CD14-positive monocyte (primary cell): Measurements from ENCODE around the gene PUSL1. TPM values are rescaled to one million over a fixed set of nuclear protein-coding genes. Genes with fewer than 3 reads are reported as not detected.

ENCODE experiments used
- DNase-seq, 3 donors: peaks; one replicate each; pipeline ENCODE4 v3.0.0-alpha.2; 2011 to 2022
- H2AFZ ChIP-seq: 2 replicates; pipeline ENCODE4 v1.6.0; 2012; ENCODE audit warnings: mild to moderate bottlenecking, low read depth, low read length, inconsistent platforms; ENCODE audit not compliant: insufficient read depth, poor library complexity, severe bottlenecking
- H3K27ac ChIP-seq, 2 donors: 1 replicate in 1 of 2; 2 replicates in 1 of 2; pipeline ENCODE4 v1.5.1; 2012 to 2013; ENCODE audit warnings: low read length in 2 of 2, control low read depth in 1 of 2, inconsistent platforms in 1 of 2, low read depth in 1 of 2, mild to moderate bottlenecking in 1 of 2
- H3K27me3 ChIP-seq, 2 donors: one replicate each; pipeline versions ENCODE4 v1.6.0 to v1.6.1; 2011 to 2013; ENCODE audit warnings: low read length in 2 of 2; ENCODE audit not compliant: control insufficient read depth in 2 of 2, insufficient read depth in 2 of 2
- H3K36me3 ChIP-seq, 2 donors: replicated peaks in 1 of 2; 1 replicate in 1 of 2; 2 replicates in 1 of 2; pipeline versions ENCODE4 v1.5.1 to v1.6.1; 2012 to 2013; ENCODE audit warnings: low read length in 2 of 2, control low read depth in 1 of 2, inconsistent platforms in 1 of 2, mild to moderate bottlenecking in 1 of 2; ENCODE audit not compliant: insufficient read depth in 2 of 2, control insufficient read depth in 1 of 2
- H3K4me1 ChIP-seq, 2 donors: 1 replicate in 1 of 2; 2 replicates in 1 of 2; pipeline versions ENCODE4 v1.5.1 to v1.6.1; 2012 to 2013; ENCODE audit warnings: low read length in 2 of 2, control low read depth in 1 of 2, inconsistent platforms in 1 of 2, mild to moderate bottlenecking in 1 of 2, moderate library complexity in 1 of 2; ENCODE audit not compliant: insufficient read depth in 2 of 2, control insufficient read depth in 1 of 2
- H3K4me2 ChIP-seq: replicated peaks from 2 replicates; pipeline ENCODE3; 2012; ENCODE audit warnings: low read length, moderate library complexity, mild to moderate bottlenecking; ENCODE audit not compliant: poor library complexity, severe bottlenecking; ENCODE audit errors: extremely low read depth
- H3K4me3 ChIP-seq, 3 experiments: fragments of 200-600 bp in 1 of 3; sonication (generic) in 1 of 3; replicated peaks in 1 of 3; 1 replicate in 2 of 3; 2 replicates in 1 of 3; pipeline ENCODE4 v1.5.1; 2011 to 2013; ENCODE audit warnings: low read length in 3 of 3, mild to moderate bottlenecking in 3 of 3, control low read depth in 2 of 3, low read depth in 2 of 3, inconsistent platforms in 1 of 3, moderate library complexity in 1 of 3
- H3K79me2 ChIP-seq: 2 replicates; pipeline ENCODE4 v1.6.0; 2012; ENCODE audit warnings: mild to moderate bottlenecking, control low read depth, inconsistent platforms, low read length, moderate library complexity; ENCODE audit not compliant: insufficient read depth
- H3K9ac ChIP-seq: 2 replicates; pipeline ENCODE4 v1.6.0; 2017; ENCODE audit warnings: low read length, mild to moderate bottlenecking; ENCODE audit not compliant: insufficient read depth, poor library complexity, severe bottlenecking
- H3K9me3 ChIP-seq, 2 donors: replicated peaks in 1 of 2; 1 replicate in 1 of 2; 2 replicates in 1 of 2; pipeline versions ENCODE4 v1.5.1 to v1.6.1; 2012 to 2013; ENCODE audit warnings: low read length in 2 of 2, control low read depth in 1 of 2; ENCODE audit not compliant: control insufficient read depth in 1 of 2, insufficient read depth in 1 of 2
- H4K20me1 ChIP-seq: 2 replicates; pipeline ENCODE4 v1.6.0; 2012; ENCODE audit warnings: mild to moderate bottlenecking, low read length, control low read depth, moderate library complexity; ENCODE audit not compliant: insufficient read depth
- H3K27ac Mint-ChIP-seq, 7 donors: one replicate each; pipeline ENCODE4 v1.8.0; 2020; ENCODE audit warnings: mild to moderate bottlenecking in 7 of 7, mixed read lengths in 7 of 7, moderate library complexity in 6 of 7, inconsistent platforms in 2 of 7
- H3K27me3 Mint-ChIP-seq, 3 donors: one replicate each; pipeline ENCODE4 v1.8.0; 2021 to 2022; ENCODE audit warnings: low read depth in 3 of 3, mild to moderate bottlenecking in 3 of 3, mixed read lengths in 3 of 3, moderate library complexity in 3 of 3, inconsistent platforms in 1 of 3
- H3K36me3 Mint-ChIP-seq, 2 donors: one replicate each; pipeline ENCODE4 v1.8.0; 2020; ENCODE audit warnings: mixed read lengths in 2 of 2, inconsistent platforms in 1 of 2, mild to moderate bottlenecking in 1 of 2
- H3K4me1 Mint-ChIP-seq: one replicate; pipeline ENCODE4 v1.8.0; 2020; ENCODE audit warnings: mild to moderate bottlenecking, mixed read lengths
- H3K4me3 Mint-ChIP-seq, 2 donors: one replicate each; pipeline ENCODE4 v1.8.0; 2020; ENCODE audit warnings: mild to moderate bottlenecking in 2 of 2, mixed read lengths in 2 of 2, moderate library complexity in 1 of 2
- H3K9me3 Mint-ChIP-seq, 7 donors: one replicate each; pipeline ENCODE4 v1.8.0; 2020 to 2022; ENCODE audit warnings: mixed read lengths in 7 of 7, mild to moderate bottlenecking in 6 of 7, moderate library complexity in 6 of 7, inconsistent platforms in 2 of 7
- CTCF ChIP-seq: fragments of 200-600 bp; IDR thresholded peaks from one replicate; pipeline ENCODE4 v1.8.0; 2022; ENCODE audit warnings: antibody characterized with exemption, mild to moderate bottlenecking
- WGBS: methylation state at CpG from one replicate; pipeline ENCODE4 v1.1.5; 2013; ENCODE audit warnings: missing lambda C conversion rate; ENCODE audit not compliant: insufficient coverage; 5-methylcytosine and 5-hydroxymethylcytosine counted together
- intact Hi-C, 2 donors: fragments of 100-400 bp; cut with micrococcal nuclease; formaldehyde crosslinking; loops; one replicate each; pipeline versions ENCODE4 v1.15.0 to v1.15.1; 2023
- polyA plus RNA-seq, 3 donors: library from polyadenylated mRNA; depleted of rRNA in 1 of 3; unstranded in 2 of 3; stranded (reverse) in 1 of 3; fragments of 300-500 nt in 2 of 3; fragments of >200 nt in 1 of 3; fragmentation: Illumina TruSeq in 2 of 3; gene quantifications; 1 replicate in 2 of 3; 2 replicates in 1 of 3; pipeline ENCODE4 v1.2.3, GENCODE V29; 2012 to 2021

The PUSL1 gene
- polyA plus RNA-seq, 3 donors: 13.8 to 27.4 (median 14.8) TPM

- Histone ChIP-seq H3K27me3 (no peaks in the 10 kb centered on the region), H3K4me3 (no peak overlapping the region), H3K27ac (no peak overlapping the region), H3K4me1 (no peaks in the 10 kb centered on the region), H3K9ac (no peak overlapping the region), H2AFZ (no peak overlapping the region), H3K4me2 (no peak overlapping the region), H4K20me1 (peaks cover 77% of the 10 kb centered on the region), H3K36me3 (peaks cover 60 to 78% of the 10 kb centered on the region in 2 donors), H3K9me3 (no peaks in the 10 kb centered on the region), H3K79me2 (peaks cover 24% of the 10 kb centered on the region)
- no peak for TF ChIP-seq CTCF
- no peak for DNase-seq
- Mint-ChIP-seq H3K9me3 (no peaks in the 10 kb centered on the region), H3K4me1 (peaks cover 5% of the 10 kb centered on the region), H3K27me3 (no peaks in the 10 kb centered on the region), H3K4me3 (no peak overlapping the region), H3K27ac (peak overlapping the region in 1 of 7 donors; percentile 11), H3K36me3 (peaks cover 48 to 76% of the 10 kb centered on the region in 2 donors)
- WGBS: 97% methylated on average over 5 of the region's 6 CpGs
- intact Hi-C loops: no loop called here
These were observed 9.0 kb downstream of the PUSL1 start for GRCh38 chr1:1317420-1317819.

- H3K4me2 ChIP-seq: no peak overlapping the region
- no peak overlapping the region for H2AFZ ChIP-seq
- no peaks in the 10 kb centered on the region for H3K9me3 ChIP-seq
- peaks cover 55 to 70% of the 10 kb centered on the region in 2 donors for H3K36me3 ChIP-seq
- peak overlapping the region in 3 of 7 donors; percentile 5 to 40 (median 37) for H3K27ac Mint-ChIP-seq
- DNase-seq: no peak
- TF ChIP-seq CTCF: no peak
- no peak overlapping the region for H3K27ac ChIP-seq
- intact Hi-C loops: no loop called here
- no peaks in the 10 kb centered on the region for H3K9me3 Mint-ChIP-seq
- H3K4me1 Mint-ChIP-seq: peaks cover 9% of the 10 kb centered on the region
- peaks cover 78% of the 10 kb centered on the region for H4K20me1 ChIP-seq
- H3K4me1 ChIP-seq: peaks cover 4% of the 10 kb centered on the region in 2 donors
- H3K4me3 Mint-ChIP-seq: no peak overlapping the region
- WGBS: no CpG with 5 or more reads among the region's 9 CpGs
- H3K36me3 Mint-ChIP-seq: peaks cover 42 to 70% of the 10 kb centered on the region in 2 donors
- no peak overlapping the region for H3K4me3 ChIP-seq
- H3K9ac ChIP-seq: no peak overlapping the region
- H3K27me3 Mint-ChIP-seq: no peaks in the 10 kb centered on the region
- no peaks in the 10 kb centered on the region for H3K27me3 ChIP-seq
- peaks cover 30% of the 10 kb centered on the region for H3K79me2 ChIP-seq
These were observed 9.8 kb downstream of the PUSL1 start for GRCh38 chr1:1318131-1318652.
